Measurements from ENCODE around the gene CAPNS2. TPM values are rescaled to one million over a fixed set of nuclear protein-coding genes. Genes with fewer than 3 reads are reported as not detected.

Gene CAPNS2
- total RNA-seq, 1 donor from 2014 or later: 4.7 TPM

- Mint-ChIP-seq H3K4me3 (no peak overlapping the region), H3K4me1 (ENCODE audit: unreplicated experiment) (no peaks in the 10 kb centered on the region), H3K36me3 (no peaks in the 10 kb centered on the region), H3K9me3 (no peaks in the 10 kb centered on the region), H3K27me3 (no peaks in the 10 kb centered on the region), H3K27ac (no peak overlapping the region)
- TF ChIP-seq CTCF (conservative IDR thresholded peaks at IDR 0.05): no peak
- no peak for DNase-seq (ENCODE audit: extremely low spot score, unreplicated experiment)
Observed at GRCh38 chr16:55542459-55543082, 23.9 kb upstream of the CAPNS2 start.

GRCh38 chr16:55543472-55543871, 23.0 kb upstream of the CAPNS2 start:
- H3K36me3 Mint-ChIP-seq: no peaks in the 10 kb centered on the region
- peak; percentile 71 for TF ChIP-seq CTCF (conservative IDR thresholded peaks at IDR 0.05)
- no peaks in the 10 kb centered on the region for H3K4me1 Mint-ChIP-seq (ENCODE audit: unreplicated experiment)
- DNase-seq (ENCODE audit: extremely low spot score, unreplicated experiment): no peak
- no peaks in the 10 kb centered on the region for H3K27me3 Mint-ChIP-seq
- no peak overlapping the region for H3K4me3 Mint-ChIP-seq
- H3K9me3 Mint-ChIP-seq: no peaks in the 10 kb centered on the region
- no peak overlapping the region for H3K27ac Mint-ChIP-seq

GRCh38 chr16:55552621-55553020, 13.9 kb upstream of the CAPNS2 start:
- no peaks in the 10 kb centered on the region for H3K27me3 Mint-ChIP-seq
- peak overlapping the region; percentile 85 for H3K27ac Mint-ChIP-seq
- DNase-seq (ENCODE audit: extremely low spot score, unreplicated experiment): no peak
- H3K4me1 Mint-ChIP-seq (ENCODE audit: unreplicated experiment): peaks cover 4% of the 10 kb centered on the region
- peaks cover 26% of the 10 kb centered on the region for H3K36me3 Mint-ChIP-seq
- H3K9me3 Mint-ChIP-seq: peaks cover 10% of the 10 kb centered on the region
- no peak overlapping the region for H3K4me3 Mint-ChIP-seq
- no peak for TF ChIP-seq CTCF (conservative IDR thresholded peaks at IDR 0.05)

DNA sequence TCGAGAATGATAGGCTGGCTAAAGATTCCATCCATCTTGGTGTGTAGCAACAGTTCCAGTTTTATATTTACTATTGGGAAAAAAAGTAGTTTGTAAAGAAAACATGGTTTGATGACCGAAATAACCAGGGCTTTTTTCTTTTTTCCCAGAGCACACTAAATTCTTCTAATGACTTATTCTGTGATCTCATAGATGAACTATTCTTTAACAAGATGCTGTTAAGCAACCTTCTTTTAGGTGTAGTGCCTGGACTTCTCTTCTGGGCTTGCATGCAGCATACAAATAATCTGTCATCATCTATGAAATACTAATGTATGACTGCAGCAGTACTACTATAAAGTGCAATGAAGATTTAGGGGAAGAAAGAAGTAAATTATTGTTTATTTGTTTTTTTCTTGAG, 11.0 kb upstream of the CAPNS2 start:
- Mint-ChIP-seq H3K4me3 (no peak overlapping the region), H3K9me3 (peaks cover 10% of the 10 kb centered on the region), H3K4me1 (ENCODE audit: unreplicated experiment) (peaks cover 14% of the 10 kb centered on the region), H3K27me3 (no peaks in the 10 kb centered on the region), H3K36me3 (peaks cover 26% of the 10 kb centered on the region), H3K27ac (peak overlapping the region; percentile 32)
- no peak for DNase-seq (ENCODE audit: extremely low spot score, unreplicated experiment)
- no peak for TF ChIP-seq CTCF (conservative IDR thresholded peaks at IDR 0.05)

DNA sequence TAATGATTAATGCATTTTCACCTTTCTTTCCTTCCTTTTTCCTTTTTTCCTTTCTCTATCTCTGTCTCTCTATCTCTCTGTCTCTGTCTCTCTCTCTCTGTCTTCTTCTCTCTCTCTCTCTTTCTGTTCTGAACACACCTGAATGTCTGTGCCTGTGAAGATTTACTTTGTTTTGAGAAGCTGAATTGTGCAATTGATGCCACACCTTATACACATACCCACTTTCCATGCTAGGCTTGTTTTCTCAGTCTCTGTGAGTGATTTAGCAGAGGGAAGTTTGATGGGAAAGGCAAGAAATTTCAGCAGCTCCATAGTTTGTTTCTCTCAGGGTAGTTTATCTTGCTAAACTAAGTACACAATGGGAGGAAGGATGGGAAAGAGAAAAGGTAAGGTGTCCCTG, 9.3 kb upstream of the CAPNS2 start:
- H3K27me3 Mint-ChIP-seq: no peaks in the 10 kb centered on the region
- TF ChIP-seq CTCF (conservative IDR thresholded peaks at IDR 0.05): no peak
- H3K9me3 Mint-ChIP-seq: peaks cover 10% of the 10 kb centered on the region
- peaks cover 25% of the 10 kb centered on the region for H3K36me3 Mint-ChIP-seq
- no peak for DNase-seq (ENCODE audit: extremely low spot score, unreplicated experiment)
- peak overlapping the region; percentile 89 for H3K27ac Mint-ChIP-seq
- peaks cover 14% of the 10 kb centered on the region for H3K4me1 Mint-ChIP-seq (ENCODE audit: unreplicated experiment)
- peak overlapping the region; percentile 58 for H3K4me3 Mint-ChIP-seq

All from type B pancreatic cell (in vitro differentiated cells).